HG02981 (cell line): ENCODE data around the gene MYO3B.
A peak's percentile ranks its signal among the peaks of the same experiment; 100 is the strongest.
"Not testable (repeated sequence)": the region's sequence is repeated elsewhere in the genome, so short reads cannot be mapped to it uniquely, and the experiment has no call there.

ENCODE experiments used
- ATAC-seq: cut with Tn5 transposase; IDR thresholded peaks from one replicate; pipeline ENCODE4 v1.9.1; 2021; ENCODE audit warnings: mild to moderate bottlenecking, moderate library complexity; ENCODE audit not compliant: unreplicated experiment

The MYO3B gene

GRCh38 chr2:170660409-170660808 is 482.5 kb downstream of the MYO3B start:
- ATAC-seq: no peak

DNA sequence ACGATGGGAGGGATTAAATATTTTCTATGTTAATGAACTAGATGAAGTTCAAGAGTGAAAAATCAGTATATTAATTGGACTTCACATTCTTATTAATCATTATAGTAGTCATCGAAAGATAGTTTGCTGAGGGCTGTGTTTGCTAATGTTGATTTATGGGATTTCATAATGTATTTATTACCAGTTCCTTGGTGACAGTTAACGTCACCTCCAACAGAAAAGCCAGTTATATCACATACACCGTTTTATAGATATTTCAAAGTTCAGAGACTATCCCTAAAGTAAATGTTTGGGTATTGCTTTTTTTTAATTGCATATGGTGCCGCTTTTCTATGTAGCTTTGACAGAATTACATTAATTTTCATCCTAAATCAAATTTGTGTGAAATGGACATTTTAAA is 487.8 kb downstream of the MYO3B start:
- no peak for ATAC-seq

DNA sequence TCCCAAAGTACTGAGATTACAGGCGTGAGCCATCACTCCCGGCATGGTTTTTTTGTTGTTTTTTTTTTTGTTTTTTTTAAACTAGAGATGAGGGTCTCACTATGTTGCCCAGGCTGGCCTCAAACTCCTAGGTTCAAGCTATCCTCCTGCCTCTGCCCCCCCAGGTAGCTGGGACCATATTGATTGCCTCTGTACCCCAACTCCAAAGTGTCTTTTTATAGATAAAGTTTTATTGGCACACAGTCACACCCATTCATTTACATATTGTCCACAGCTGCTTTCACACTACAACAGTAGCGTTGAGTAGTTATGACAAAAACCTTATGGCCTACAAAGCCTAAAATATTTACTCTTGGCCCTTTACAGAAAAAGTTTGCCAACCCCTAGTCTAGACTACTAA is 492.0 kb downstream of the MYO3B start:
- no peak for ATAC-seq

- no peak for ATAC-seq
These were observed 492.7 kb downstream of the MYO3B start for GRCh38 chr2:170670651-170671050.

GRCh38 chr2:170671079-170671478 is 493.1 kb downstream of the MYO3B start:
- no peak for ATAC-seq

DNA sequence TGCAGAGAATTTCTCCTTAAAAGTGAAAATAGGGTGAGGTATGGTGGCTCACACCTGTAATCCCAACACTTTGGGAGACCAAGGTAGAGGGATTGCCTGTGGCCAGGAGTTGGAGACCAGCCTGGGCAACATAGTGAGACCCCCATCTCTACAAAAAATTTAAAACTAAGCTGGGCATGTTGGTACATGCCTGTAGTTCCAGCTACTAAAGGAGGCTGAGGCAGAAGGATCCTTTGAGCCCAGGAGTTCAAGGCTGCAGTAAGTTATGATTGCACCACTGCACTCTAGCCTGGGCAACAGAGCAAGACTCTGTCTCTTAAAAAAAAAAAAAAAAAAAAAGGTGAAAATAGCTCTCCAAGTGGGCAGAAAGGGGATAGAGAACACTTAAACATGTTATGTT is 496.3 kb downstream of the MYO3B start:
- not testable (repeated sequence) for ATAC-seq

DNA sequence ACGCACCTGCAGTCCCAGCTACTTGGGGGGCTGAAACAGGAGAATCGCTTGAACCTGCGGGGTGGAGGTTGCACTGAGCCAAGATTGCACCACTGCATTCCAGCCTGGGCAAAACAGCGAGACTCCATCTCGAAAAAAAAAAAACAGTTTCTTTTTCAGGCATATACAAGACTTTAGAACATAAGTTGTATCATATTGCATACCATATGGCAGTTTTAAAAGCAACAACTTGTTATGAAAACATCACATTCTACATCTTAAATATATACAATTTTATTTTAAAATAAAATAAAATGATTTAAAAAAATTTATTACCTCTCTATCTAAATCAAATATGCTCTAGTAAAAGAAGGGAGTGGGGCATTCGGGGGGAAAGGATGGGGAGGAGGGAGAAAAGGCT is 497.8 kb downstream of the MYO3B start:
- no peak for ATAC-seq

DNA sequence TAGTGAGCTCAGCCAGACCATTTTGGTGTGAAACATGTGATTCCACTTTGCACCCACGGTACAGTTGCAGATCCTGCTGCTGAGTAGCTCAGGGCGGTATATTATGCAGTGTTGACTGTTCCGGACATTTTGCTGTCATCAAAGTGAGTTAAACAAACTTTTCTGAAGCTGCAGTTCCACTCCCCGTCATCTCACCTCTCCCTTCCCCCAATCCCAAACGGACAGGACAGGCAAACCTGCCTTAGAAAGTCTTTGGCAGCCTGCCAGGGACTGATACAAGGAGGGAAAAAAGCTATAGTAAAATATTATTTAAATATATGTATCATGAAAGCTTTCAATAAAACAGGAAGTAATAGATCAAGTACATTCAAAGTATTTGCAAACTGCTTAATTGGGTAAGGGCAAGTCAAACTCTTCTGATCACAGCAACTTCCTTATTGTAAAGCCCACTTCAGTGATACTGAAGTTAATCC is 501.7 kb downstream of the MYO3B start:
- ATAC-seq: no peak

GRCh38 chr2:170680172-170680941 is 502.4 kb downstream of the MYO3B start:
- peak; percentile 75 for ATAC-seq

DNA sequence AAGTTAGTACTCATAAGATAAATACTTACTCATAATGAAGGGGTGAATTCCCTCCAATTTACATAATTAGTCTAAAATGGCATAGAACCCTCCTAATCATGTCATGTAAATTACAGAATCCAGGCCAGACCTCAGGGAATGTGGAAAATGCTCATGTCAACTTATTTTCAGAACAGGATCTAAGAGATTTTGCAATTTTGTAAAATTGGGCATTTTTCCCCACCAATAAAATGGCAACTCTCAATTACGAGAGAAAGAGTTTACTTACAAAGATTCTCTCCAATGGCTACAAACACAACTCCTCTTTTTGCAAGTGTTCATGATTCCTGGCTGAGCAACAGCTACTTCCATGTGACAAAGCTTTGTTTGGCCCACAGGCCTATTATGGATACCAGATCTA is 503.4 kb downstream of the MYO3B start:
- ATAC-seq: no peak

- ATAC-seq: no peak
These were observed 507.6 kb downstream of the MYO3B start for GRCh38 chr2:170685591-170685990.

DNA sequence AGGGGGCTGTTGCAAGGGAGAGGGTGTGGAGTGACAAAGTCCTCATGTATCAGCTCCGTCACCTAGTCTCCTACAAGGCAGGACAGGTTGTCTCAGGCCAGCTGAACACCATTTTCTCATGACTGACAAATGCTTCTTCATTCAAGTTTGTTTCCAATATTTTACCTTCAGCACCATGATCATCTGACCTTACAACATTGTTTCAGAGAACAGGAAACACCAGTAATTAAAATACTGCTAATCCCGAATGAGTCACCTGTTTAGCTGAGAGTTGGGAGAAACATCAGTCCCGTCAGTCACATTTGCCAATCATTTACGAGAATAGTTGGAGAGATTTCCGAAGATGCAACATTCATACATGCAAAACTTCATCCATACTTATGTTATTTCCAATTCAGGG is 511.5 kb downstream of the MYO3B start:
- no peak for ATAC-seq

DNA sequence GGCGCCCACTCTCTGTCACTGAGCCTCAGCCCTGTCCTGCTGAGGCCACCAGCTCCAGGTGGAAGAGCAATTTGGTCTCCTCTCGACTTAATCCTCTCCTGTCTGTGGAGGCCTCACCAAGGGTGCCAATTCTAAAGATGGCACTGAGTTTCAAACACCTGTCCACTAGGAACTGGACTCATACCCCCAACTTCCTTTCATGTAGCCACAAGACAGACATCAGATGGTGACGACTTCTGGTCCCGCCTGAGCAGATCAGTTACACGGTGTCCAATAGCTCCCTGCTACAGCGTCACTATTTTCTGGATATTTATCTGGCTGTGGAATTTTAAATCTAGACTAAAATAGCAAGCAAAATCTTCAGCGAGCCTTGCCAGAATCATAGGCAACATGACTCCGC is 512.7 kb downstream of the MYO3B start:
- no peak for ATAC-seq

GRCh38 chr2:170694316-170694715 is 516.4 kb downstream of the MYO3B start:
- no peak for ATAC-seq

DNA sequence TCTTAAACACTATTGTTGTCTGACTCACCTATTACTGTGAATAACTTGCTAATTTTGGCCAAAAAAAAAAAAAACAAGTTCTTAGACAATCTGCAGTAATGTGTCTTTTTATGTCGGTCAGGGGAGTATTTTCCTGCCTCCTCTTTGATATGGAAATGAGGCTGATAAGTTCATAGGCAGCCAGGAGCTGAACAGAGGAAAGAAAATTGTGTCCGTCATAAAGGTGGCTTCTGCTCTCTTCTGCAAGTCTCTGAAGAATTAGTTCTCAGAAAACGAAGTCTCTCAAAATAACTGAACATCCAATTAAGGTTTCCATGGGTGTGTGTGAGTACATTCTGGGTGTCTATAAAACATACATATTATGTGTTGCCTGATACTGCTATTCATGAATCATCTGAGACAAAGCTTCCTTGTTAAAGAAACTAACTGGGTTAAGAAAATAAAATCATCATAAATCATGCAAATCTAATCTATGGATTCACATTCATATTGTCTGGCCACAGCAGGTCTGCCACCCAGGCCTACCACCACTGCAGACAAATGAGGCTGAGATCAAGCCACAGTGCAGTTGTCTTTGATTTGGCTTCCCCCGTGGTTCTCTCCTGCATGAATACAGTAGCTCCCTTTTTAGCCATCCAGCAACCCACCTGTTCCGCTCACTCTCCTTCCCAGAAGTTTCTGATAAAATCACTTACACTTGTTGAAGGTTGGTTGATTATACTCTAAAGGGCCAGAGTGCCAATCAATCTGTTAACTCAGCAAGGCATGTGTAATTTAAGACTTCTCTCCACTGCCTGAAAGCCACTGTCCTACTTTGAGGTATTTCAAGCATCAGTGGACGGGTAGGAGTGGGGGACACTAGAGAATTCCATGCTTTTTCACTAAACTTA is 517.8 kb downstream of the MYO3B start:
- ATAC-seq: no peak

DNA sequence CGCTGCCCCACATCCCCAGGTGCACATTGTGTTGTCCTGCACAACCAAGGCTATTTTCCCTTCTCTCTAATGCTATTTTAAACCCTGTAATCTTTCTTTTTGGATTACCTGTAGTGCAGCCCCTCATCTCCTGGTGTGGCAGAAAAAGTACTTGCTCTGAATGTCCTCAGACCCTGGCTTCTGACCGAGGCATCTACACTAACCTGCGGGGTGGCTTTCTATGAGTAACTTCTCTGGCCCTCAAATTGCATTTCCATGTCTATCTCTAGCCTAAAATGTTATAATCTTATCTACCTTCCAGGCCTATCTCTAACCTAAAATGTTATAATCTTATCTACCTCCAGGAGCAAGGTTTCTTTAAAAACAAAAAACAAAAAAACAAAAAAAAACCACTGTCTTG is 519.0 kb downstream of the MYO3B start:
- ATAC-seq: no peak

- ATAC-seq: no peak
These were observed 523.1 kb downstream of the MYO3B start for GRCh38 chr2:170701011-170701410.

GRCh38 chr2:170703776-170704476 is 526.0 kb downstream of the MYO3B start:
- ATAC-seq: no peak
